GM23248 (cell line): ENCODE measurements around the gene MEIOC.

Experiments used
- EZH2 ChIP-seq: fragments of 200-600 bp; sonication (generic); IDR thresholded peaks from 2 replicates; pipeline ENCODE4 v1.6.1; 2018; ENCODE audit warnings: antibody characterized with exemption, mild to moderate bottlenecking; ENCODE audit not compliant: insufficient read depth, poor library complexity, severe bottlenecking
- EZH2phosphoT487 ChIP-seq: fragments of 200-600 bp; sonication (generic); IDR thresholded peaks from 2 replicates; pipeline ENCODE4 v1.6.1; 2018; ENCODE audit warnings: antibody characterized with exemption, moderate library complexity, mild to moderate bottlenecking, low read depth; ENCODE audit not compliant: insufficient read depth

- TF ChIP-seq EZH2 (no peak), EZH2phosphoT487 (no peak)
These were observed 32.6 kb downstream of the MEIOC start for GRCh38 chr17:44688675-44689476.
